Gastroesophageal sphincter (tissue), 4 donors: ENCODE data around the gene TCP11. TPM values are rescaled to one million over a fixed set of nuclear protein-coding genes. Genes with fewer than 3 reads are reported as not detected.

Source experiments
- ATAC-seq: fragments of 150-250 bp; one replicate; pipeline ENCODE4 v1.9.1; 2016; ENCODE audit warnings: mild to moderate bottlenecking, moderate library complexity
- H3K27ac ChIP-seq, 4 donors: fragments of 200-600 bp; sonication (generic) in 3 of 4; 1 replicate in 3 of 4; 2 replicates in 1 of 4; pipeline ENCODE4 v1.5.1; 2016 to 2019
- H3K27me3 ChIP-seq: fragments of 200-600 bp; sonication (generic); one replicate; pipeline ENCODE4 v1.5.1; 2019
- H3K36me3 ChIP-seq, 2 donors: fragments of 200-600 bp; sonication (generic); one replicate each; pipeline ENCODE4 v1.5.1; 2019; ENCODE audit warnings: control low read depth in 1 of 2
- H3K4me1 ChIP-seq, 3 donors: fragments of 200-600 bp; sonication (generic); 1 replicate in 2 of 3; 2 replicates in 1 of 3; pipeline ENCODE4 v1.5.1; 2016 to 2019; ENCODE audit warnings: control low read depth in 2 of 3
- H3K4me3 ChIP-seq, 2 donors: fragments of 200-600 bp; sonication (generic); one replicate each; pipeline ENCODE4 v1.5.1; 2019; ENCODE audit warnings: mild to moderate bottlenecking in 1 of 2, moderate library complexity in 1 of 2
- H3K9me3 ChIP-seq, 3 donors: fragments of 200-600 bp; sonication (generic); one replicate each; pipeline ENCODE4 v1.5.1; 2017 to 2019; ENCODE audit warnings: control low read depth in 2 of 3
- CTCF ChIP-seq, 4 experiments: fragments of 200-600 bp in 2 of 4; fragments of 450-650 bp in 2 of 4; sonication (generic) in 1 of 4; IDR thresholded peaks; one replicate each; pipeline ENCODE4 v1.5.1; 2017 to 2019; ENCODE audit warnings: antibody characterized with exemption in 4 of 4, mild to moderate bottlenecking in 2 of 4, moderate library complexity in 2 of 4
- EP300 ChIP-seq: sonication (generic); formaldehyde crosslinking; IDR thresholded peaks from one replicate; pipeline ENCODE4 v1.6.1; 2017; ENCODE audit warnings: antibody characterized with exemption, mild to moderate bottlenecking
- POLR2A ChIP-seq, 2 donors: fragments of 450-650 bp; IDR thresholded peaks; one replicate each; pipeline ENCODE4 v1.6.1; 2017; ENCODE audit warnings: antibody characterized with exemption in 2 of 2, mild to moderate bottlenecking in 2 of 2, moderate library complexity in 1 of 2
- POLR2AphosphoS5 ChIP-seq: sonication (generic); formaldehyde crosslinking; IDR thresholded peaks from one replicate; pipeline ENCODE4 v1.6.1; 2017; ENCODE audit warnings: antibody characterized with exemption
- WGBS, 2 donors: methylation state at CpG; one replicate each; pipeline ENCODE4 v1.1.5; 2018; ENCODE audit warnings: low coverage in 1 of 2; 5-methylcytosine and 5-hydroxymethylcytosine counted together
- total RNA-seq, 4 donors: library from RNA; depleted of rRNA; stranded (reverse); fragments of >200 nt; gene quantifications; one replicate each; pipeline ENCODE4 v1.1.0, GENCODE V29; 2016

TCP11 gene
- total RNA-seq, 4 donors from 2014 or later, result 0.77 TPM; not detected in 3

- H3K4me1 ChIP-seq, result peaks cover 0 to 30% (median 15%) of the 10 kb centered on the region in 3 donors
- 17 to 39% methylated on average over 3 to 6 of the region's 6 CpGs for WGBS, 2 donors
- no peaks in the 10 kb centered on the region for H3K9me3 ChIP-seq
- no peak for ATAC-seq
- H3K27me3 ChIP-seq, result no peaks in the 10 kb centered on the region
- no peaks in the 10 kb centered on the region for H3K36me3 ChIP-seq
- TF ChIP-seq CTCF (IDR thresholded peaks at IDR 0.05) (no peak), EP300 (no peak), POLR2A (IDR thresholded peaks at IDR 0.05) (no peak), POLR2AphosphoS5 (no peak)
- H3K4me3 ChIP-seq, result no peak overlapping the region
- H3K27ac ChIP-seq, result peak overlapping the region in 3 of 4 donors; percentile 2 to 23 (median 19)
Measured at GRCh38 chr6:35185302-35185681, 44.2 kb upstream of the TCP11 start.

GRCh38 chr6:35184580-35185301 is 43.6 kb upstream of the TCP11 start:
- Histone ChIP-seq H3K9me3 (no peaks in the 10 kb centered on the region), H3K4me1 (peaks cover 0 to 30% (median 15%) of the 10 kb centered on the region in 3 donors), H3K27ac (peak overlapping the region in 2 of 4 donors; percentile 2 to 19), H3K27me3 (no peaks in the 10 kb centered on the region), H3K4me3 (no peak overlapping the region), H3K36me3 (no peaks in the 10 kb centered on the region)
- TF ChIP-seq CTCF (IDR thresholded peaks at IDR 0.05), result no peak
- WGBS, 2 donors, result 64 to 68% methylated on average over 5 of the region's 9 CpGs
- no peak for ATAC-seq

DNA sequence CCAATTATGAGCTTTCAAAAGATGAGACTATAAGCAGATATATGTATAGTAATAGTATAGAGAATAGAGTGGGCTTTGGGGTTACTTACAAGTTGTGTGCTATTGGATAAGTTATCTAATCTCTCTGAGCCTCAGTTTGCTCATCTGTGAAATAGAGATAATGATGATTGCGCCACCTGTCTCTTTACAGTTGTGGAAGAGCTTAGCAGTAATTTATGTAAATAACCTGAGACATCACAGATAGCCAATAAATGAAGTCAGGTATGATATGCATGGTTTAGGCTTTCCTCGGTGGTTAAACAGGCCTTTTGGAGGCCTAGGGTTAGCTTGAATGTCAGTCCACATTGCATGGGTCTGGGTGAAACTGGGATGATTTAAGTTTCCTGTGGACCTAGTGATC is 42.8 kb upstream of the TCP11 start:
- no peak for ATAC-seq
- Histone ChIP-seq H3K27me3 (no peaks in the 10 kb centered on the region), H3K4me3 (no peak overlapping the region), H3K9me3 (no peaks in the 10 kb centered on the region), H3K36me3 (no peaks in the 10 kb centered on the region), H3K27ac (no peak overlapping the region), H3K4me1 (peaks cover 0 to 30% (median 15%) of the 10 kb centered on the region in 3 donors)
- 100% methylated on average over 2 of the region's 2 CpGs for WGBS, 2 donors
- TF ChIP-seq POLR2AphosphoS5 (no peak), POLR2A (IDR thresholded peaks at IDR 0.05) (no peak), EP300 (no peak), CTCF (IDR thresholded peaks at IDR 0.05) (no peak)

DNA sequence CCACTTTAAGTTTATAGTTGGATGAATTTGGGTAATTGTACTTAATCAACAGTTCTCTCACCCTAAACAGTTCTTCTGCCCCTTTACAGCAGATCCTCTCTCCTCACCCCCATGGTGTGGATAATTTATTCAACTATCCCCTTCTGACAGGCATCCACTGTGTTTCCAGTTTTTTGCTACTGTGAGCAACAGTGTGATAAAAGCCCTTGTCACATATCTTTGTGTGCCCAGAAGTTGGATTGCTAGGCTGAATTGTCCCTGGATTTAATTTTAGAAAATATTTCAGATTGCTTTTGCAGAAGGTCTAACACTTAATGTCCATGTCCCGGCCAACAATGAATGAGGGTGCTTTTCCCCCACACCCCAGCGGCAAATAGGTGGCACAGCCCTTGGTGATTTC is 42.1 kb upstream of the TCP11 start:
- Histone ChIP-seq H3K27me3 (no peaks in the 10 kb centered on the region), H3K4me3 (no peak overlapping the region), H3K27ac (no peak overlapping the region), H3K4me1 (peaks cover 0 to 30% (median 15%) of the 10 kb centered on the region in 3 donors), H3K36me3 (no peaks in the 10 kb centered on the region), H3K9me3 (no peaks in the 10 kb centered on the region)
- ATAC-seq, result no peak
- TF ChIP-seq POLR2A (IDR thresholded peaks at IDR 0.05) (no peak), POLR2AphosphoS5 (no peak), CTCF (IDR thresholded peaks at IDR 0.05) (no peak), EP300 (no peak)
- 89 to 100% methylated on average over 2 of the region's 2 CpGs for WGBS, 2 donors

GRCh38 chr6:35181933-35182612 is 40.9 kb upstream of the TCP11 start:
- TF ChIP-seq CTCF (IDR thresholded peaks at IDR 0.05) (no peak), POLR2A (IDR thresholded peaks at IDR 0.05) (no peak), EP300 (no peak), POLR2AphosphoS5 (no peak)
- H3K4me3 ChIP-seq, result no peak overlapping the region
- ATAC-seq, result peak; percentile 64

More at GRCh38 chr6:35181933-35182612, 40.9 kb upstream of the TCP11 start:
- no peaks in the 10 kb centered on the region for H3K36me3 ChIP-seq
- H3K27me3 ChIP-seq, result no peaks in the 10 kb centered on the region
- 27 to 32% methylated on average over 3 to 7 of the region's 55 CpGs for WGBS, 2 donors
- H3K9me3 ChIP-seq, result no peaks in the 10 kb centered on the region
- H3K4me1 ChIP-seq, result peaks cover 0 to 30% (median 15%) of the 10 kb centered on the region in 3 donors
- peak overlapping the region in 2 of 4 donors; percentile 22 to 55 for H3K27ac ChIP-seq
